Neutrophil (primary cell): Measurements from ENCODE around the gene FES.

Experiments
- H3K27ac ChIP-seq: fragments of 200-600 bp; sonication (generic); 2 replicates; pipeline ENCODE4 v1.5.1; 2016; ENCODE audit warnings: mild to moderate bottlenecking, moderate library complexity
- H3K27me3 ChIP-seq: fragments of 200-600 bp; sonication (generic); 2 replicates; pipeline ENCODE4 v1.6.0; 2016; ENCODE audit warnings: mild to moderate bottlenecking
- H3K36me3 ChIP-seq: fragments of 200-600 bp; sonication (generic); 2 replicates; pipeline ENCODE4 v1.5.1; 2017
- H3K4me1 ChIP-seq, 2 experiments: fragments of 200-600 bp in 1 of 2; sonication (generic) in 1 of 2; 1 replicate in 1 of 2; 2 replicates in 1 of 2; pipeline versions ENCODE4 v1.5.1 to v1.6.1; 2013 to 2016; ENCODE audit warnings: low read depth in 1 of 2, low read length in 1 of 2, mild to moderate bottlenecking in 1 of 2, moderate library complexity in 1 of 2; ENCODE audit not compliant: control insufficient read depth in 1 of 2, insufficient read depth in 1 of 2
- H3K4me3 ChIP-seq, 2 experiments: fragments of 200-600 bp in 1 of 2; sonication (generic) in 1 of 2; 1 replicate in 1 of 2; 2 replicates in 1 of 2; pipeline ENCODE4 v1.5.1; 2013 to 2016; ENCODE audit warnings: low read depth in 1 of 2, low read length in 1 of 2, mild to moderate bottlenecking in 1 of 2, moderate library complexity in 1 of 2
- H3K9me3 ChIP-seq: fragments of 200-600 bp; sonication (generic); 2 replicates; pipeline ENCODE4 v1.5.1; 2016
- TF ChIP-seq, protein P1 (sequence below): fragments of 200-600 bp; sonication (generic); IDR thresholded peaks from 2 replicates; pipeline ENCODE4 v1.5.1; 2016; ENCODE audit warnings: antibody characterized with exemption

Gene FES

DNA sequence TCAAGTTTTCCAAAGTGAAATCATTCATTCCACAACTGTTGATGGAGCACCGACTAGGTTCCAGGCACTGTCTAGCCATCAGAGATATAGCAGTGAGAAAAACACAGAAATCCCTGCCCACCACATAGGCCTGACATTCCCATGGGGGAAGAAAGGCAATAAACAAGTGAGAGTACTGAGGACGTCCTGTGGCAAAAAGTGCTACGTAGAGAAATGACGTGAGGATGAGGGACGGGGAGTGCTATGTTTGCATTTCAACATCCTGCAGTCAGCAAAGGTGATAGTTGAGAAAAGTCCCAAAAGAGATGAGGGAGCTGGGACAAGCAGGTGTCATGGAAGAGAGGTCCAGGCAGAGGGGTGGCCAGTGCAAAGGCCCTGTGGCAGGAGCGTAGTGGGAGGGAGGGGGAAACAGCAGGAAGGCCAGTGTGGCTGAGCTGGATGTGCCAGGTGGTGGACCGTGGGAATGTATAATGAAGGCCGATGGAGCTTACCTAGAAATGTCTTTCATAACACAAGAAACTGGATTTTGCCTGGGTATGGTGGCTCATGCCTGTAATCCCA, 26.3 kb upstream of the FES start:
- Histone ChIP-seq H3K27ac (peak overlapping the region; percentile 54), H3K4me1 (peaks cover 54 to 58% of the 10 kb centered on the region in 2 experiments), H3K9me3 (no peaks in the 10 kb centered on the region), H3K4me3 (no peak overlapping the region), H3K36me3 (no peaks in the 10 kb centered on the region), H3K27me3 (no peaks in the 10 kb centered on the region)
- TF ChIP-seq, protein P1, sequence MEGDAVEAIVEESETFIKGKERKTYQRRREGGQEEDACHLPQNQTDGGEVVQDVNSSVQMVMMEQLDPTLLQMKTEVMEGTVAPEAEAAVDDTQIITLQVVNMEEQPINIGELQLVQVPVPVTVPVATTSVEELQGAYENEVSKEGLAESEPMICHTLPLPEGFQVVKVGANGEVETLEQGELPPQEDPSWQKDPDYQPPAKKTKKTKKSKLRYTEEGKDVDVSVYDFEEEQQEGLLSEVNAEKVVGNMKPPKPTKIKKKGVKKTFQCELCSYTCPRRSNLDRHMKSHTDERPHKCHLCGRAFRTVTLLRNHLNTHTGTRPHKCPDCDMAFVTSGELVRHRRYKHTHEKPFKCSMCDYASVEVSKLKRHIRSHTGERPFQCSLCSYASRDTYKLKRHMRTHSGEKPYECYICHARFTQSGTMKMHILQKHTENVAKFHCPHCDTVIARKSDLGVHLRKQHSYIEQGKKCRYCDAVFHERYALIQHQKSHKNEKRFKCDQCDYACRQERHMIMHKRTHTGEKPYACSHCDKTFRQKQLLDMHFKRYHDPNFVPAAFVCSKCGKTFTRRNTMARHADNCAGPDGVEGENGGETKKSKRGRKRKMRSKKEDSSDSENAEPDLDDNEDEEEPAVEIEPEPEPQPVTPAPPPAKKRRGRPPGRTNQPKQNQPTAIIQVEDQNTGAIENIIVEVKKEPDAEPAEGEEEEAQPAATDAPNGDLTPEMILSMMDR, result no peak

DNA sequence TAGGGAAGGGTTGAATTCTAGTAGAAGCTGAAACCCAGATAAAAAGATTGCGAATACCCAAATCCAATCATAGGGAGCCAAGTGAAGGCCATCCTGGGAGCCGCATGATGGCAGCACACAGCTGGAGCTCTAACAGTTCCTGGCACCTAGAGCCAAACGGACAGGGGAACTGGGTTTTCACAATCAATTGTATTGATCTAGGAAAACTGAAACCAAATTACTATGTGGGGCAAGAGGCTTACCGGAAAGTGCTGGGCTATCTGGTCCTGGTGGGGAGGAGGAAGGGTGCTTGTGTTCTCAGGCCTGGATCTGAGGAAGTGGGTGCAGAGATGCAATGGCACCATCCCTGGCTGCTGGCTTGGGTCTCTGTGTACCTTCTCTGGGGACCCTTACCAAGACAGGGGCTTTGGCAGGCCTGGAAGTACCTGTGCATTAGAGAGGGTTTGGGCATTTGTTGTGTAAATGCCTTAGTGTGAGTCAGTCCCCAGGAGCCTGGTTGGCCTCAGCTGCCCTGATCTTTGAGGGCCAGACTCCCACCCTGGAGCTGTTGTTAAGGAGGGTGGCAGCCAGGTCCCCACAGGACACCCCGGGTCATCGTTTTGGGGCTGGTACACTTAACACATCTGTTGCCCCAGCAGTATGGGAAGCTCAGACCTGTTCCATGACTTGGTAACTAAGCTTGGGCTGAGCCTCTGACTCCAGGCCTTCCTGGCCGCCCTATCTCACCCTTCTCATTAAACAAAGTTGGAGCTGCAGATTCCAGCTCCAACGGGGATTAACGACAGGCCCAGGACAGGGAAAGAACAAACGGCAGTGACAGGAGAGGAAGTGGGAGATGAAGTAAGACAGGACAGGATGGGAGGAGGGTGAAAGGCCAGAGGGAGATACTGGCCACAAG, 24.8 kb upstream of the FES start:
- TF ChIP-seq, protein P1, result no peak
- H3K36me3 ChIP-seq, result no peaks in the 10 kb centered on the region
- H3K4me3 ChIP-seq, result peak overlapping the region; percentile 17 to 31
- no peaks in the 10 kb centered on the region for H3K9me3 ChIP-seq
- H3K4me1 ChIP-seq, result peaks cover 69 to 73% of the 10 kb centered on the region in 2 experiments
- peak overlapping the region; percentile 87 for H3K27ac ChIP-seq
- no peaks in the 10 kb centered on the region for H3K27me3 ChIP-seq

- Histone ChIP-seq H3K36me3 (no peaks in the 10 kb centered on the region), H3K27me3 (no peaks in the 10 kb centered on the region), H3K27ac (peak overlapping the region; percentile 87), H3K9me3 (no peaks in the 10 kb centered on the region), H3K4me3 (peak overlapping the region in 1 of 2 experiments; percentile 17), H3K4me1 (peaks cover 70 to 72% of the 10 kb centered on the region in 2 experiments)
- TF ChIP-seq, protein P1, result no peak
These were observed 23.9 kb upstream of the FES start for GRCh38 chr15:90860450-90860849.

DNA sequence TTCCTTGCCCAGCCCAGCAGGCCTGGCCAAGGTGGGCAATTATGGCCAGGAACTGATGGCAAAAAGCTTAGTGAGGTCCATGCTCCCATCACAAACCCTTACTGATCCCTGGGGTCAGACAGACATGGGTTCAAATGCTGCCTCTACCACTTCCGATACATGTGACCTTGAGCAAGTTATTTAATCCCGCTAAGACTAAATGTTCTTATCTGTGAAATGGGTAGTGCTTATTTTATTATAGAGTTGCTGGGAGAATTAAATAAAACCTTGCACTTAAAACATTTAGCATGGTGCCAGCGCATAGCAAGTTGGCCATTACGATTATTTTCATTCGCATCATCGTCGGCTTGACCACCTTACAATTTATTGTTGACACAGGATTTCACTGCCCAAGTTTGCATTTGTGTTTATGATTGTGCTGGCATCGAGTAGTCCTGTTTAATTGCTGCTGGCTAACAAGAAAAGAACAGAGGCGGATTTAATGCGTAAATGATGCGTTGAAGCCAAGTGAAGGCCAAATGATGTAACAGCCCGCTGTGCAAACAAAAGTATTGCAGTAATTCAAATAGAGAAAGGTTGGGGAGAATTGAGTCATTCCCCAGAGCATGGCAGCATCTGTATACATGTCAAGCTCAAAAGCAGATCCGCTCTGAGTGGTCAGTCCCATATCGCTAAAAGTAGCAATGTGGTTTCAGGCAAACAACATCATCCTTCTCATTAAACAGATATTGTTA, 23.2 kb upstream of the FES start:
- TF ChIP-seq, protein P1, result no peak
- peak overlapping the region in 1 of 2 experiments; percentile 0 for H3K4me3 ChIP-seq
- peak overlapping the region; percentile 87 for H3K27ac ChIP-seq
- peaks cover 70 to 72% of the 10 kb centered on the region in 2 experiments for H3K4me1 ChIP-seq
- H3K9me3 ChIP-seq, result no peaks in the 10 kb centered on the region
- no peaks in the 10 kb centered on the region for H3K36me3 ChIP-seq
- H3K27me3 ChIP-seq, result no peaks in the 10 kb centered on the region

GRCh38 chr15:90862487-90862886, 21.8 kb upstream of the FES start:
- no peak overlapping the region for H3K4me3 ChIP-seq
- no peaks in the 10 kb centered on the region for H3K36me3 ChIP-seq
- H3K27ac ChIP-seq, result peak overlapping the region; percentile 88
- peaks cover 59 to 68% of the 10 kb centered on the region in 2 experiments for H3K4me1 ChIP-seq
- TF ChIP-seq, protein P1, result no peak
- no peaks in the 10 kb centered on the region for H3K9me3 ChIP-seq
- H3K27me3 ChIP-seq, result no peaks in the 10 kb centered on the region
